SK-N-MC (cell line): Measurements from ENCODE around the gene USP51.

Experiments used
- EZH2 ChIP-seq: fragments of 200-600 bp; sonication (generic); IDR thresholded peaks from one replicate; pipeline ENCODE4 v1.6.1; 2017; ENCODE audit warnings: antibody characterized with exemption
- POLR2AphosphoS5 ChIP-seq: IDR thresholded peaks from 2 replicates; pipeline ENCODE4 v1.6.1; 2012; ENCODE audit warnings: mild to moderate bottlenecking, low read depth, low read length, borderline replicate concordance

GRCh38 chrX:55522596-55523276, 33.1 kb upstream of the USP51 start:
- TF ChIP-seq POLR2AphosphoS5 (no peak), EZH2 (no peak)
